Suprapubic skin (tissue), 4 donors: ENCODE data around the gene IKBKG.
"Not testable (repeated sequence)": the region's sequence is repeated elsewhere in the genome, so short reads cannot be mapped to it uniquely, and the experiment has no call there.

ENCODE experiments used
- POLR2A ChIP-seq, 2 donors: fragments of 450-650 bp; IDR thresholded peaks; one replicate each; pipeline ENCODE4 v1.6.1; 2017; ENCODE audit warnings: antibody characterized with exemption in 2 of 2, mild to moderate bottlenecking in 2 of 2, moderate library complexity in 2 of 2
- POLR2AphosphoS5 ChIP-seq, 3 donors: sonication (generic); formaldehyde crosslinking; IDR thresholded peaks; one replicate each; pipeline ENCODE4 v1.6.1; 2017; ENCODE audit warnings: antibody characterized with exemption in 3 of 3
- TF ChIP-seq, protein P1 (sequence below), 2 donors: fragments of 200-600 bp in 1 of 2; fragments of 450-650 bp in 1 of 2; sonication (generic) in 1 of 2; IDR thresholded peaks; one replicate each; pipeline ENCODE4 v1.5.1; 2016 to 2019; ENCODE audit warnings: antibody characterized with exemption in 2 of 2, mild to moderate bottlenecking in 1 of 2, moderate library complexity in 1 of 2

DNA sequence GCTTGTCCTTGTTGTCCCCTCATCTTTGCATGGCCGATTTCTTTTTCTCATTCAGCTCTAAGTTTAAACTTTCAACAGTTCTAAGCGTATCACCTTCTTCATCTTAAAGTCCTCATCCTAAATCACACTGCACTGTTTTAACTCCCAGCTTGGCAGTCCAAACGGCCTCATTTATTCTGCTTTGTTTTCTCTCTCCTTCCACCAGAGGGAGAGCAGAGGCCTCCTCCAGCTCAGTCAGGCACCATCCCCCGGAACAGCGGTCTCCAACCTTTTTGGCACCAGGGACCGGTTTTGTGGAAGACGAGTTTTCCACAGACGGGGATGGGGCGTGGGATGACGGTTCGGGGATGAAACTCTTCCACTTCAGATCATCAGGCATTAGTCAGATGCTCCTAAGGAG lies 22.9 kb downstream of the IKBKG start:
- TF ChIP-seq, protein P1, sequence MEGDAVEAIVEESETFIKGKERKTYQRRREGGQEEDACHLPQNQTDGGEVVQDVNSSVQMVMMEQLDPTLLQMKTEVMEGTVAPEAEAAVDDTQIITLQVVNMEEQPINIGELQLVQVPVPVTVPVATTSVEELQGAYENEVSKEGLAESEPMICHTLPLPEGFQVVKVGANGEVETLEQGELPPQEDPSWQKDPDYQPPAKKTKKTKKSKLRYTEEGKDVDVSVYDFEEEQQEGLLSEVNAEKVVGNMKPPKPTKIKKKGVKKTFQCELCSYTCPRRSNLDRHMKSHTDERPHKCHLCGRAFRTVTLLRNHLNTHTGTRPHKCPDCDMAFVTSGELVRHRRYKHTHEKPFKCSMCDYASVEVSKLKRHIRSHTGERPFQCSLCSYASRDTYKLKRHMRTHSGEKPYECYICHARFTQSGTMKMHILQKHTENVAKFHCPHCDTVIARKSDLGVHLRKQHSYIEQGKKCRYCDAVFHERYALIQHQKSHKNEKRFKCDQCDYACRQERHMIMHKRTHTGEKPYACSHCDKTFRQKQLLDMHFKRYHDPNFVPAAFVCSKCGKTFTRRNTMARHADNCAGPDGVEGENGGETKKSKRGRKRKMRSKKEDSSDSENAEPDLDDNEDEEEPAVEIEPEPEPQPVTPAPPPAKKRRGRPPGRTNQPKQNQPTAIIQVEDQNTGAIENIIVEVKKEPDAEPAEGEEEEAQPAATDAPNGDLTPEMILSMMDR (IDR thresholded peaks at IDR 0.05) = not testable (repeated sequence)
- not testable (repeated sequence) for TF ChIP-seq POLR2A, POLR2AphosphoS5 (IDR thresholded peaks at IDR 0.05)
